ENCODE measurements around the gene TMEM138. TPM values are rescaled to one million over a fixed set of nuclear protein-coding genes. Genes with fewer than 3 reads are reported as not detected.
A peak's percentile ranks its signal among the peaks of the same experiment; 100 is the strongest.

TMEM138 gene
- total RNA-seq, 1 donor from 2014 or later = 22.9 TPM

- no peak for DNase-seq (ENCODE audit: low read depth)
Observed at GRCh38 chr11:61406067-61406466, 43.9 kb downstream of the TMEM138 start.

- DNase-seq (ENCODE audit: low read depth) = no peak
Observed at GRCh38 chr11:61406991-61407728, 45.0 kb downstream of the TMEM138 start.

- DNase-seq (ENCODE audit: low read depth) = no peak
Observed at GRCh38 chr11:61411589-61411988, 49.4 kb downstream of the TMEM138 start.

- DNase-seq (ENCODE audit: low read depth) = no peak
Observed at GRCh38 chr11:61413496-61413895, 51.3 kb downstream of the TMEM138 start.

GRCh38 chr11:61414547-61414946, 52.4 kb downstream of the TMEM138 start:
- DNase-seq (ENCODE audit: low read depth) = no peak

GRCh38 chr11:61415381-61415780, 53.2 kb downstream of the TMEM138 start:
- no peak for DNase-seq (ENCODE audit: low read depth)

GRCh38 chr11:61416941-61417340, 54.8 kb downstream of the TMEM138 start:
- no peak for DNase-seq (ENCODE audit: low read depth)

- DNase-seq (ENCODE audit: low read depth) = peak; percentile 48
Observed at GRCh38 chr11:61417670-61418069, 55.5 kb downstream of the TMEM138 start.

GRCh38 chr11:61418136-61418535, 56.0 kb downstream of the TMEM138 start:
- DNase-seq (ENCODE audit: low read depth) = peak; percentile 68

Other genes starting within 250 kb of the TMEM138 start
- 10.7 and 11.3 TPM in 2 replicates for gene VPS37C, start 200.9 kb upstream of the TMEM138 start, total RNA-seq
- not detected in 2 replicates for gene PGA3, start 158.9 kb upstream of the TMEM138 start, total RNA-seq
- gene PGA4, start 140.0 kb upstream of the TMEM138 start, total RNA-seq = not detected in 2 replicates
- not detected in 2 replicates for gene PGA5, start 121.2 kb upstream of the TMEM138 start, total RNA-seq
- 1.9 and 4.5 TPM in 2 replicates for gene VWCE, start 67.1 kb upstream of the TMEM138 start, total RNA-seq
- 281 and 392 TPM in 2 replicates for gene DDB1, start 29.3 kb upstream of the TMEM138 start, total RNA-seq
- 15.3 and 37.0 TPM in 2 replicates for gene TKFC, start 29.1 kb upstream of the TMEM138 start, total RNA-seq
- gene CYB561A3, start 492 bp upstream of the TMEM138 start, total RNA-seq = 20.1 and 47.0 TPM in 2 replicates
- gene TMEM216, start 30.2 kb downstream of the TMEM138 start, total RNA-seq = 10.9 and 12.0 TPM in 2 replicates
- 10.9 and 27.7 TPM in 2 replicates for gene CPSF7, start 67.6 kb downstream of the TMEM138 start, total RNA-seq
- gene SDHAF2, start 67.8 kb downstream of the TMEM138 start, total RNA-seq = 35.0 and 58.5 TPM in 2 replicates
- gene LRRC10B, start 146.4 kb downstream of the TMEM138 start, total RNA-seq = 0.15 TPM in 1 of 2 replicates, not detected in the other
- 0.35 TPM in 1 of 2 replicates, not detected in the other for gene SYT7, start 218.7 kb downstream of the TMEM138 start, total RNA-seq

Data from renal cortical epithelial cell (primary cell).